Mucosa of rectum (tissue), 2 donors: Measurements from ENCODE around the gene MIGA2.
A peak's percentile ranks its signal among the peaks of the same experiment; 100 is the strongest.

Experiments used
- H3K27ac ChIP-seq, 2 donors: one replicate each; pipeline ENCODE4 v1.7.0; 2013; ENCODE audit warnings: inconsistent platforms in 2 of 2, low read depth in 2 of 2, low read length in 2 of 2
- H3K27me3 ChIP-seq, 2 donors: one replicate each; pipeline ENCODE4 v1.7.0; 2013; ENCODE audit warnings: low read length in 2 of 2; ENCODE audit not compliant: control insufficient read depth in 2 of 2, insufficient read depth in 2 of 2
- H3K36me3 ChIP-seq, 2 donors: one replicate each; pipeline ENCODE4 v1.7.0; 2013; ENCODE audit warnings: low read length in 2 of 2; ENCODE audit not compliant: control insufficient read depth in 2 of 2, insufficient read depth in 2 of 2
- H3K4me1 ChIP-seq, 2 donors: one replicate each; pipeline ENCODE4 v1.7.0; 2013; ENCODE audit warnings: low read length in 2 of 2, mild to moderate bottlenecking in 1 of 2; ENCODE audit not compliant: control insufficient read depth in 2 of 2, insufficient read depth in 2 of 2
- H3K4me3 ChIP-seq, 2 donors: one replicate each; pipeline ENCODE4 v1.7.0; 2013; ENCODE audit warnings: low read length in 2 of 2
- H3K9ac ChIP-seq, 2 donors: one replicate each; pipeline ENCODE4 v1.7.0; 2013; ENCODE audit warnings: low read length in 2 of 2, low read depth in 1 of 2, mild to moderate bottlenecking in 1 of 2
- H3K9me3 ChIP-seq, 2 donors: one replicate each; pipeline ENCODE4 v1.7.0; 2013; ENCODE audit warnings: low read length in 2 of 2; ENCODE audit not compliant: control insufficient read depth in 2 of 2
- donor health status: healthy.
- donor health status: Normal muscosa, but diverticular disease.

The MIGA2 gene

DNA sequence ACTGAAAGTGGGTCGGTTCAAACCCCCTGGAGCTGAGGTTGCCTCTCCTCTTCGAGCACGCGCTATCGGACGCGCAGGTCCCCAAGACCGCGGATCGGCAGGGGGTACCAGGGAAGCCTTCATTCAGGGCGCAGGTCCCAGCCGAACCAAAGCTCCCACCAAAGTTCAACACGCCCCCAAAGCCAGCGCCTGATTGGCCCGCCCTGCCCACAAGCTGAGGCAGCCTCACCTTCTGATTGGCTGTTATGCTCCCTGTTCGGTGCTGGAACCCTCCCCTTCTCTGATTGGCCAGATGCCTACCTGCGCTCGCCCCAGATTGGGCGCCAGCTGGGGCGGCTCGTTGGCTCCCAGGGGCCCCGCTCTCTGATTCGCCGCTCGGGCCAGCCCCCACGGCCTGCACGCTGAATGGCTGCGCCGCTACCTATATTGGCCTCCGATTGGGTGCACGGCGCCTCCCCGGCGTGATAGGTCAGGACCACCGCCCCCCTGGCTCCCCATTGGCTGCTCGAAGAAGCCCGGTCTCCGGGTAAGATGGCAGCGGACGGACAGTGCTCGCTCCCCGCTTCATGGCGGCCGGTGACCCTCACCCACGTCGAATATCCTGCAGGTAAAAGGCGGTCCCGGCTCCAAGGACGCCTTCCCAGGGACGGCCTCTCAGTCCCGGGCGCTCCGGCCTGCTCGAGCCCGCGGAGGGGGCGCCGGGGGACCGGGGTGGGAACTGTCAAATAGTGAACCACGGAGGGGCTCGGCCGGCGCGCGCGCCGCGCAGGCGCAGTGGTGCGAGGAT lies 44.4 kb downstream of the MIGA2 start, which contains the start of gene DOLPP1:
Gene DOLPP1, plus strand, starts transcription at position 511 of the 787 bp plus-strand sequence. Its CDS starts 21 bp downstream, at position 532.
- peak within 1 kb of the TSS; percentile 81 to 87 for H3K27ac ChIP-seq
- H3K4me3 ChIP-seq, result peak within 1 kb of the TSS; percentile 85 to 86
- H3K27me3 ChIP-seq, result no peaks in the 10 kb centered on the region
- peak within 1 kb of the TSS; percentile 76 to 79 for H3K9ac ChIP-seq
- H3K9me3 ChIP-seq, result no peaks in the 10 kb centered on the region
- peaks cover 51 to 66% of the 10 kb centered on the region in 2 donors for H3K4me1 ChIP-seq
- H3K36me3 ChIP-seq, result peaks cover 13 to 14% of the 10 kb centered on the region in 2 donors

DNA sequence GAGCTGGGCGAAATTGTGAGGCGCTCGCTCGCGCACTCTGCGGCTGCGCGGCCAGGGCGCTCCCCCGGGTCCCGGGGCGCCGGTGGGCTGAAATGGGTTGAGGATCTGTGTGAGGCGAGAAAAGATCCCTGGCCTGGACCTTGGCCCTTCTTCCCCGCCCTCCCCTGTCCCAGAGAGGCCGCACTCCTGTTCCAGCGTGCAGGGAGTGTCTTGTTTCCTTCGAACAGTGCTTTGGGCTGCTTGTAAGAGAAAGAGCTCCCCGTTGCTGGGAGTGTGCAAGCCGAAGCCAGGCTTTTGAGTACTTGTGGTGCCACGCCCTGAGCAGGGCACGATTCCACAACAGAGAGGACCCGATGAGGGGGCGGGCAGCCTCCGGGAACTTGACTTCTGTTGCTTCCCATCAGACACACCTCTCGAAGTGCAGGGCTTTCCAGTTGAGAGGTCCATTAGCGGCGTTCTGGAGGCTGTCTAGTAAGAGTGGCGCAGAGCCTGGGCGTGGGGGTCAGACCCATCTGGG lies 45.0 kb downstream of the MIGA2 start:
- Histone ChIP-seq H3K9me3 (no peaks in the 10 kb centered on the region), H3K4me1 (peaks cover 47 to 60% of the 10 kb centered on the region in 2 donors), H3K4me3 (peak overlapping the region; percentile 80 to 85), H3K27me3 (no peaks in the 10 kb centered on the region), H3K9ac (peak overlapping the region; percentile 76 to 79), H3K27ac (peak overlapping the region; percentile 81 to 87), H3K36me3 (peaks cover 20 to 21% of the 10 kb centered on the region in 2 donors)

- no peak overlapping the region for H3K4me3 ChIP-seq
- H3K4me1 ChIP-seq, result peaks cover 29 to 44% of the 10 kb centered on the region in 2 donors
- H3K9me3 ChIP-seq, result no peaks in the 10 kb centered on the region
- H3K27ac ChIP-seq, result peak overlapping the region; percentile 7 to 38
- no peak overlapping the region for H3K9ac ChIP-seq
- H3K36me3 ChIP-seq, result peaks cover 27 to 35% of the 10 kb centered on the region in 2 donors
- H3K27me3 ChIP-seq, result no peaks in the 10 kb centered on the region
Observed at GRCh38 chr9:129084087-129084486, 47.7 kb downstream of the MIGA2 start.

- H3K9ac ChIP-seq, result no peak overlapping the region
- no peak overlapping the region for H3K27ac ChIP-seq
- peaks cover 0 to 3% of the 10 kb centered on the region in 2 donors for H3K4me1 ChIP-seq
- no peak overlapping the region for H3K4me3 ChIP-seq
- no peaks in the 10 kb centered on the region for H3K27me3 ChIP-seq
- H3K9me3 ChIP-seq, result no peaks in the 10 kb centered on the region
- peaks cover 33 to 48% of the 10 kb centered on the region in 2 donors for H3K36me3 ChIP-seq
Observed at GRCh38 chr9:129089246-129089645, 52.8 kb downstream of the MIGA2 start.

DNA sequence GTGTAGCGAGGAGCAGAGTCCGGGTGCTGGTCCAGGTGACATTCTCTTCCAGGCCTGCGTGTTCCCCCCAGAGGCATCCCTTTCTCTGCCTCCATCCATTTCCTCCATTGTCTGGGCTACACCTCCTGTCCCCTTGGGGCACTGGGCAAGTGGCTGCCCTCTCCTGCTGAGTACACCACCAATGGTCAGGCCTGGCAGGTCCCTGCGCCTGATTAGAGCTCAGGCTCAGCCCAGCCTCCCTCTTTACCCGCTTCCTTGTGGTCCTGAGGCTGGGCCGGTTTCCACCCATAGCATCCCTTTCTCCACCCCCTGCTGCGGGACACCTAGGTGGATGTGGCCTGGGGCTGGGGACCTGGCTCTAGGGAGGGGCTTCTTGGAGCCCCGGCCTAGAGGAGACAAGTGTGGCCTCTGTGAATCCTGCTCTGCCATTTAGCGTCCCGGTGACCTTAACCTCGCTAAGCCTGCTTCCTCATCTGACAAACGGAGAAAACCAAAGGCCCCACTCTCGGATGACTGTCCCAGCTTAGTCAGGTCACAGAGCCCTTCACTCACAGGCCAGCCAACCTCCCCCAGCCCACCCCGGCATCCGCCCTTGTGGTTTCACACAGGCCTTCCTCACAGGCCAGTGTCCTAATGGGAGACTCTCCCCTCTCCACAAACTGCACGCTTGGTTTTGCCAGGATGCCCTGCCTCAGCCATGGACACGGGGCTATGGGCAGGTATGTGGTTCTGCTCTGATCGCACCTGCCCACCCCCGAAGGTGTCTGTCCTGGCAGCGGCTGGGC lies 57.4 kb downstream of the MIGA2 start:
- no peaks in the 10 kb centered on the region for H3K9me3 ChIP-seq
- H3K36me3 ChIP-seq, result peaks cover 18 to 30% of the 10 kb centered on the region in 2 donors
- H3K4me3 ChIP-seq, result no peak overlapping the region
- H3K4me1 ChIP-seq, result no peaks in the 10 kb centered on the region
- no peak overlapping the region for H3K27ac ChIP-seq
- no peak overlapping the region for H3K9ac ChIP-seq
- H3K27me3 ChIP-seq, result no peaks in the 10 kb centered on the region

GRCh38 chr9:129094387-129095169 lies 58.2 kb downstream of the MIGA2 start:
- no peak overlapping the region for H3K27ac ChIP-seq
- no peaks in the 10 kb centered on the region for H3K9me3 ChIP-seq
- H3K4me1 ChIP-seq, result no peaks in the 10 kb centered on the region
- H3K36me3 ChIP-seq, result peaks cover 18 to 23% of the 10 kb centered on the region in 2 donors
- H3K27me3 ChIP-seq, result no peaks in the 10 kb centered on the region
- no peak overlapping the region for H3K9ac ChIP-seq
- H3K4me3 ChIP-seq, result no peak overlapping the region

- no peak overlapping the region for H3K9ac ChIP-seq
- no peak overlapping the region for H3K4me3 ChIP-seq
- H3K27ac ChIP-seq, result no peak overlapping the region
- peaks cover 12 to 17% of the 10 kb centered on the region in 2 donors for H3K36me3 ChIP-seq
- H3K4me1 ChIP-seq, result no peaks in the 10 kb centered on the region
- H3K27me3 ChIP-seq, result no peaks in the 10 kb centered on the region
- no peaks in the 10 kb centered on the region for H3K9me3 ChIP-seq
Observed at GRCh38 chr9:129095170-129095667, 58.8 kb downstream of the MIGA2 start.

DNA sequence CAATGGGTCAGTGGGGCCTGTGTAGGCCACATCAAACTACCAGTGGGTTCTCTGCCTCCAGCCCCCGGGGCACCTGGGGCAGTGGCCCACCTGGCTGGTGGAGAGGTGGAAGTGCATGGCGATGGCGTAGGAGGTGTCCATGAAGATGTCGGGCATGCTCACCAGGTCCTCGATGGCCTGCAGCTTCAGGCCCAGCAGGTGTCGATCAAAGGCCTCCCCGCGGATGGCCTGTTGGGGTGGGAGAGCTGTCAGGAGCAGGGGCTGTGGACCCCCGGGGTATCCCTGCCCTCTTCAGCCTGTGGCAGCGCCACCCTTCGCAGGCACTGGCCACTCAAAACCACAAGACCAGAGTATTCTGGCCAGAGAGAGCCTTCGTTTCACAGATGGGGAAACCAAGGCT lies 59.5 kb downstream of the MIGA2 start:
- Histone ChIP-seq H3K4me3 (no peak overlapping the region), H3K27ac (no peak overlapping the region), H3K36me3 (peaks cover 12 to 14% of the 10 kb centered on the region in 2 donors), H3K9me3 (no peaks in the 10 kb centered on the region), H3K9ac (no peak overlapping the region), H3K4me1 (no peaks in the 10 kb centered on the region), H3K27me3 (no peaks in the 10 kb centered on the region)

- Histone ChIP-seq H3K9me3 (no peaks in the 10 kb centered on the region), H3K36me3 (peaks cover 12 to 14% of the 10 kb centered on the region in 2 donors)
Observed at GRCh38 chr9:129097671-129098306, 61.4 kb downstream of the MIGA2 start.

More at GRCh38 chr9:129097671-129098306, 61.4 kb downstream of the MIGA2 start:
- Histone ChIP-seq H3K9ac (no peak overlapping the region), H3K4me3 (no peak overlapping the region), H3K27me3 (no peaks in the 10 kb centered on the region), H3K27ac (no peak overlapping the region), H3K4me1 (peaks cover 2% of the 10 kb centered on the region in 2 donors)
